ENCODE results near the gene VHLL.

GRCh38 chr1:156286061-156286460, 13.0 kb downstream of the VHLL start:
- TF ChIP-seq REST (IDR thresholded peaks at IDR 0.05; ENCODE audit: low read depth) (no peak), EP300 (IDR thresholded peaks at IDR 0.05; ENCODE audit: borderline replicate concordance) (no peak), MAX (IDR thresholded peaks at IDR 0.05) (no peak), RAD21 (IDR thresholded peaks at IDR 0.05; ENCODE audit: low read depth) (no peak), TEAD4 (IDR thresholded peaks at IDR 0.05) (no peak), TAF1 (IDR thresholded peaks at IDR 0.05; ENCODE audit: low read depth) (no peak), TCF12 (IDR thresholded peaks at IDR 0.05; ENCODE audit: low read depth) (no peak)

Measured in Ishikawa (cell line).